GM23338 (cell line): ENCODE measurements around the gene CALM1. TPM values are rescaled to one million over a fixed set of nuclear protein-coding genes. Genes with fewer than 3 reads are reported as not detected.

ENCODE experiments used
- ATAC-seq: fragments of 200-7000 bp; cut with Tn5 transposase; 3 replicates; pipeline ENCODE4 v1.9.1; 2020
- DNase-seq: peaks from one replicate; pipeline ENCODE4 v3.0.0-alpha.2; 2015; ENCODE audit warnings: low spot score
- H2AFZ ChIP-seq: fragments of 200-600 bp; sonication (generic); 2 replicates; pipeline ENCODE4 v1.8.0; 2016; ENCODE audit warnings: antibody characterized with exemption, mild to moderate bottlenecking, moderate library complexity
- H3F3A ChIP-seq: fragments of 200-600 bp; sonication (generic); replicated peaks from 2 replicates; pipeline ENCODE4 v1.8.0; 2017; ENCODE audit warnings: antibody characterized with exemption, mixed run types, low read depth
- H3K27ac ChIP-seq: fragments of 200-600 bp; sonication (generic); 2 replicates; pipeline ENCODE4 v1.6.1; 2016; ENCODE audit warnings: low read depth
- H3K27me3 ChIP-seq: fragments of 200-600 bp; sonication (generic); 2 replicates; pipeline ENCODE4 v1.8.0; 2016; ENCODE audit warnings: mild to moderate bottlenecking, mixed run types, moderate library complexity; ENCODE audit not compliant: insufficient read depth
- H3K36me3 ChIP-seq: fragments of 200-600 bp; sonication (generic); 2 replicates; pipeline ENCODE4 v1.8.0; 2016; ENCODE audit warnings: mild to moderate bottlenecking; ENCODE audit not compliant: insufficient read depth
- H3K4me1 ChIP-seq: fragments of 200-600 bp; sonication (generic); 2 replicates; pipeline ENCODE4 v1.8.0; 2016; ENCODE audit warnings: mild to moderate bottlenecking, moderate library complexity; ENCODE audit not compliant: insufficient read depth
- H3K4me2 ChIP-seq: fragments of 200-600 bp; sonication (generic); 2 replicates; pipeline ENCODE4 v1.7.1; 2017; ENCODE audit warnings: mixed run types
- H3K4me3 ChIP-seq: fragments of 200-600 bp; sonication (generic); 2 replicates; pipeline ENCODE4 v1.6.1; 2016; ENCODE audit warnings: mixed run types
- H3K79me2 ChIP-seq: fragments of 200-600 bp; sonication (generic); replicated peaks from 2 replicates; pipeline ENCODE4 v1.8.0; 2017; ENCODE audit warnings: mild to moderate bottlenecking; ENCODE audit not compliant: insufficient read depth
- H3K9me2 ChIP-seq: fragments of 200-600 bp; sonication (generic); 2 replicates; pipeline ENCODE4 v1.8.0; 2017; ENCODE audit not compliant: insufficient read depth
- H4K20me1 ChIP-seq: fragments of 200-600 bp; sonication (generic); replicated peaks from 2 replicates; pipeline ENCODE4 v1.8.0; 2017; ENCODE audit warnings: mild to moderate bottlenecking; ENCODE audit not compliant: insufficient read depth
- H3K27ac Mint-ChIP-seq: 2 replicates; pipeline ENCODE4 v1.8.0; 2020; ENCODE audit warnings: inconsistent platforms, mild to moderate bottlenecking, moderate library complexity, mixed read lengths
- H3K27me3 Mint-ChIP-seq: 3 replicates; pipeline ENCODE4 v1.8.0; 2022; ENCODE audit warnings: low read depth, mild to moderate bottlenecking, moderate library complexity, mixed read lengths, inconsistent platforms; ENCODE audit not compliant: insufficient read depth, poor library complexity
- H3K36me3 Mint-ChIP-seq: 3 replicates; pipeline ENCODE4 v1.8.0; 2021; ENCODE audit warnings: low read depth, mild to moderate bottlenecking, inconsistent platforms, moderate library complexity, mixed read lengths
- H3K4me1 Mint-ChIP-seq: 3 replicates; pipeline ENCODE4 v1.8.0; 2020; ENCODE audit warnings: mild to moderate bottlenecking, inconsistent platforms, mixed read lengths
- H3K4me3 Mint-ChIP-seq: 3 replicates; pipeline ENCODE4 v1.8.0; 2021; ENCODE audit warnings: moderate library complexity, mild to moderate bottlenecking, inconsistent platforms, mixed read lengths
- H3K9me3 Mint-ChIP-seq: 3 replicates; pipeline ENCODE4 v1.8.0; 2020; ENCODE audit warnings: moderate library complexity, mild to moderate bottlenecking, inconsistent platforms, mixed read lengths
- CREB1 ChIP-seq: fragments of 250-450 bp; sonication (Bioruptor Pico); IDR thresholded peaks from 2 replicates; pipeline ENCODE4 v1.5.0; 2020; ENCODE audit warnings: low read depth, mild to moderate bottlenecking, moderate library complexity
- EZH2 ChIP-seq: fragments of 200-600 bp; sonication (generic); IDR thresholded peaks from one replicate; pipeline ENCODE4 v1.8.0; 2017; ENCODE audit warnings: antibody characterized with exemption, mild to moderate bottlenecking, low read depth; ENCODE audit not compliant: unreplicated experiment
- EZH2phosphoT487 ChIP-seq: fragments of 200-600 bp; sonication (generic); IDR thresholded peaks from one replicate; pipeline ENCODE4 v1.8.1; 2018; ENCODE audit warnings: antibody characterized with exemption; ENCODE audit not compliant: unreplicated experiment
- JUNB ChIP-seq: IDR thresholded peaks from one replicate; pipeline ENCODE4 v1.6.1; 2016; ENCODE audit warnings: antibody characterized with exemption; ENCODE audit not compliant: unreplicated experiment
- NANOG ChIP-seq: IDR thresholded peaks from 2 replicates; pipeline ENCODE4 v1.6.1; 2016; ENCODE audit warnings: antibody characterized with exemption, borderline replicate concordance
- POLR2AphosphoS5 ChIP-seq: IDR thresholded peaks from 2 replicates; pipeline ENCODE4 v1.6.1; 2016; ENCODE audit warnings: antibody characterized with exemption, low read depth
- STAT1 ChIP-seq: IDR thresholded peaks from one replicate; pipeline ENCODE4 v1.6.1; 2016; ENCODE audit warnings: antibody characterized with exemption; ENCODE audit not compliant: unreplicated experiment
- ZNF114 ChIP-seq: fragments of 250-450 bp; sonication (Bioruptor Pico); IDR thresholded peaks from 2 replicates; pipeline ENCODE4 v1.5.0; 2020; ENCODE audit warnings: mild to moderate bottlenecking, moderate library complexity
- ZNF331 ChIP-seq: fragments of 250-450 bp; sonication (Bioruptor Pico); IDR thresholded peaks from 2 replicates; pipeline ENCODE4 v1.5.0; 2020; ENCODE audit warnings: low read depth, mild to moderate bottlenecking, moderate library complexity
- polyA plus RNA-seq: library from polyadenylated mRNA; unstranded; fragments of >200 nt; fragmentation: Nextera tagmentation; extraction: Ambion mirVana; gene quantifications from 2 replicates; pipeline ENCODE4 v1.2.1, GENCODE V29; 2016
- total RNA-seq: library from RNA; depleted of rRNA; stranded (reverse); fragments of >200 nt; shearing (Covaris generic); gene quantifications from 2 replicates; pipeline ENCODE4 v1.2.3, GENCODE V29; 2014
- TF ChIP-seq, protein P1 (sequence below), 2 experiments: fragments of 200-600 bp in 1 of 2; sonication (generic) in 1 of 2; conservative IDR thresholded peaks; 2 replicates each; pipeline versions ENCODE4 v1.5.1 to v1.6.1; 2016 to 2017; ENCODE audit warnings: antibody characterized with exemption in 2 of 2, low read depth in 2 of 2, mild to moderate bottlenecking in 2 of 2, moderate library complexity in 1 of 2
- TF ChIP-seq, protein P2 (sequence below): fragments of 250-450 bp; sonication (Bioruptor Pico); IDR thresholded peaks from 2 replicates; pipeline ENCODE4 v1.5.0; 2020; ENCODE audit warnings: mild to moderate bottlenecking, moderate library complexity
- TF ChIP-seq, protein P3 (sequence below): IDR thresholded peaks from one replicate; pipeline ENCODE4 v1.6.1; 2018; ENCODE audit warnings: antibody characterized with exemption; ENCODE audit not compliant: unreplicated experiment
- TF ChIP-seq, protein P4 (sequence below): IDR thresholded peaks from 2 replicates; pipeline ENCODE4 v1.6.1; 2016; ENCODE audit warnings: antibody characterized with exemption

Gene CALM1
- total and polyA plus RNA-seq, 2 experiments from 2014 or later: 308 to 2,024 TPM

DNA sequence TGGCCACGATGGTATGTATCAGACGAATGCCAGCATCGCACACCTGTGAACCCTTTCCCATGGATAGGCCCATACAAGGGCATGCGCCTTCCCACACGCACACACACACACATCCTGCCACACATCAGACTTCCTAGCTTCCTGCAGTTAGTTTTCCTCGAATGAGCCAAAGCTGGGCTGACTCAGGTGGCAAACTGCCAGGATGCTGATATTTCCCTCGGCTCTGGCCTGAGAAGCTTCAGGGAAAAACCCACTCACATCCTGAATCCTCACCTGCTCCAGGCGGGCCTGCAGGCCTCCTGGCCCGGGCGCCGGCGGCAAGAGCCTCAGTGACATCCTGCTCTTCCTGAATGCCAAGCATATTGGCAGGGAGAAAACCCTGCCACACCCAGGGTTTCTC, 22.4 kb downstream of the CALM1 start (continued):
- TF ChIP-seq, protein P1, sequence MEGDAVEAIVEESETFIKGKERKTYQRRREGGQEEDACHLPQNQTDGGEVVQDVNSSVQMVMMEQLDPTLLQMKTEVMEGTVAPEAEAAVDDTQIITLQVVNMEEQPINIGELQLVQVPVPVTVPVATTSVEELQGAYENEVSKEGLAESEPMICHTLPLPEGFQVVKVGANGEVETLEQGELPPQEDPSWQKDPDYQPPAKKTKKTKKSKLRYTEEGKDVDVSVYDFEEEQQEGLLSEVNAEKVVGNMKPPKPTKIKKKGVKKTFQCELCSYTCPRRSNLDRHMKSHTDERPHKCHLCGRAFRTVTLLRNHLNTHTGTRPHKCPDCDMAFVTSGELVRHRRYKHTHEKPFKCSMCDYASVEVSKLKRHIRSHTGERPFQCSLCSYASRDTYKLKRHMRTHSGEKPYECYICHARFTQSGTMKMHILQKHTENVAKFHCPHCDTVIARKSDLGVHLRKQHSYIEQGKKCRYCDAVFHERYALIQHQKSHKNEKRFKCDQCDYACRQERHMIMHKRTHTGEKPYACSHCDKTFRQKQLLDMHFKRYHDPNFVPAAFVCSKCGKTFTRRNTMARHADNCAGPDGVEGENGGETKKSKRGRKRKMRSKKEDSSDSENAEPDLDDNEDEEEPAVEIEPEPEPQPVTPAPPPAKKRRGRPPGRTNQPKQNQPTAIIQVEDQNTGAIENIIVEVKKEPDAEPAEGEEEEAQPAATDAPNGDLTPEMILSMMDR (conservative IDR thresholded peaks at IDR 0.05; ENCODE audit: low read depth in 2 of 2): no peak
- TF ChIP-seq JUNB: no peak

DNA sequence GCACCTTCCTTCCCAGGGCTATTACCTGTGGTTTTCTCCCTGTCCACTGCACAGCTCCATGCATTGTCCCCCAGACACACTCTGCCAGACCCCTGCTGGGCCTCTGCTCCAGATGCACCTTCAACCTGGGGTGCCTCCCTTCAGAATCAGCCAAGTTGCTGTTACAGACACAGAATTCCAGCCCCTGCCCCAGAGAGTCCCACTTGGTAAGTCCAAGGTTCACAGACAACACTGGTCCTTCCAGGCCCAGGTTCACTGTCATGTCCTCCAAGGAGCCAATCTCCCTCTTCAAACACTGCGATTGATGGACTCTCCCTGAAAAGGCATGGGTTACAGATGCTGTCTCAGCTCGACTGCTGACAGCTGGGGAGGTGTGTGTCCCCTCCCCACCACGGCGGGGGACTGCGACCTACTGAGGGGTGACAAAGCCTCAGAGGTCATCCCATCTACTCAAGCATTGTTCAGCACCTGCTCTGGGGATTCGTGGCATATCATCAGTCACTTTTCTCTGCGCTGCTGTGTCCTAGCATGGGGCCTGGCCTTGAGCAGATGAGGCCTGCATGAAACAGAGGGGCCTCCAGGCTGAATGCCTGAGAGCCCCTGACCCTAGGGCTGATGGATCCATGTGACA, 24.3 kb downstream of the CALM1 start:
- Mint-ChIP-seq H3K4me3 (no peak overlapping the region), H3K27ac (no peak overlapping the region), H3K36me3 (no peaks in the 10 kb centered on the region; the same call in 2 of the 3 replicates), H3K9me3 (peaks cover 3% of the 10 kb centered on the region; the same call in 2 of the 3 replicates), H3K27me3 (peaks cover 11% of the 10 kb centered on the region), H3K4me1 (peaks cover 18% of the 10 kb centered on the region)
- Histone ChIP-seq H3K4me1 (peaks cover 16% of the 10 kb centered on the region), H3K9me2 (no peaks in the 10 kb centered on the region), H3K27ac (no peak overlapping the region), H3K27me3 (no peaks in the 10 kb centered on the region), H2AFZ (no peak overlapping the region), H3F3A (no peaks in the 10 kb centered on the region), H3K4me3 (no peak overlapping the region), H3K36me3 (no peaks in the 10 kb centered on the region), H3K4me2 (no peak overlapping the region), H4K20me1 (no peaks in the 10 kb centered on the region), H3K79me2 (no peaks in the 10 kb centered on the region)
- no peak for ATAC-seq
- DNase-seq: no peak
- TF ChIP-seq, protein P2, sequence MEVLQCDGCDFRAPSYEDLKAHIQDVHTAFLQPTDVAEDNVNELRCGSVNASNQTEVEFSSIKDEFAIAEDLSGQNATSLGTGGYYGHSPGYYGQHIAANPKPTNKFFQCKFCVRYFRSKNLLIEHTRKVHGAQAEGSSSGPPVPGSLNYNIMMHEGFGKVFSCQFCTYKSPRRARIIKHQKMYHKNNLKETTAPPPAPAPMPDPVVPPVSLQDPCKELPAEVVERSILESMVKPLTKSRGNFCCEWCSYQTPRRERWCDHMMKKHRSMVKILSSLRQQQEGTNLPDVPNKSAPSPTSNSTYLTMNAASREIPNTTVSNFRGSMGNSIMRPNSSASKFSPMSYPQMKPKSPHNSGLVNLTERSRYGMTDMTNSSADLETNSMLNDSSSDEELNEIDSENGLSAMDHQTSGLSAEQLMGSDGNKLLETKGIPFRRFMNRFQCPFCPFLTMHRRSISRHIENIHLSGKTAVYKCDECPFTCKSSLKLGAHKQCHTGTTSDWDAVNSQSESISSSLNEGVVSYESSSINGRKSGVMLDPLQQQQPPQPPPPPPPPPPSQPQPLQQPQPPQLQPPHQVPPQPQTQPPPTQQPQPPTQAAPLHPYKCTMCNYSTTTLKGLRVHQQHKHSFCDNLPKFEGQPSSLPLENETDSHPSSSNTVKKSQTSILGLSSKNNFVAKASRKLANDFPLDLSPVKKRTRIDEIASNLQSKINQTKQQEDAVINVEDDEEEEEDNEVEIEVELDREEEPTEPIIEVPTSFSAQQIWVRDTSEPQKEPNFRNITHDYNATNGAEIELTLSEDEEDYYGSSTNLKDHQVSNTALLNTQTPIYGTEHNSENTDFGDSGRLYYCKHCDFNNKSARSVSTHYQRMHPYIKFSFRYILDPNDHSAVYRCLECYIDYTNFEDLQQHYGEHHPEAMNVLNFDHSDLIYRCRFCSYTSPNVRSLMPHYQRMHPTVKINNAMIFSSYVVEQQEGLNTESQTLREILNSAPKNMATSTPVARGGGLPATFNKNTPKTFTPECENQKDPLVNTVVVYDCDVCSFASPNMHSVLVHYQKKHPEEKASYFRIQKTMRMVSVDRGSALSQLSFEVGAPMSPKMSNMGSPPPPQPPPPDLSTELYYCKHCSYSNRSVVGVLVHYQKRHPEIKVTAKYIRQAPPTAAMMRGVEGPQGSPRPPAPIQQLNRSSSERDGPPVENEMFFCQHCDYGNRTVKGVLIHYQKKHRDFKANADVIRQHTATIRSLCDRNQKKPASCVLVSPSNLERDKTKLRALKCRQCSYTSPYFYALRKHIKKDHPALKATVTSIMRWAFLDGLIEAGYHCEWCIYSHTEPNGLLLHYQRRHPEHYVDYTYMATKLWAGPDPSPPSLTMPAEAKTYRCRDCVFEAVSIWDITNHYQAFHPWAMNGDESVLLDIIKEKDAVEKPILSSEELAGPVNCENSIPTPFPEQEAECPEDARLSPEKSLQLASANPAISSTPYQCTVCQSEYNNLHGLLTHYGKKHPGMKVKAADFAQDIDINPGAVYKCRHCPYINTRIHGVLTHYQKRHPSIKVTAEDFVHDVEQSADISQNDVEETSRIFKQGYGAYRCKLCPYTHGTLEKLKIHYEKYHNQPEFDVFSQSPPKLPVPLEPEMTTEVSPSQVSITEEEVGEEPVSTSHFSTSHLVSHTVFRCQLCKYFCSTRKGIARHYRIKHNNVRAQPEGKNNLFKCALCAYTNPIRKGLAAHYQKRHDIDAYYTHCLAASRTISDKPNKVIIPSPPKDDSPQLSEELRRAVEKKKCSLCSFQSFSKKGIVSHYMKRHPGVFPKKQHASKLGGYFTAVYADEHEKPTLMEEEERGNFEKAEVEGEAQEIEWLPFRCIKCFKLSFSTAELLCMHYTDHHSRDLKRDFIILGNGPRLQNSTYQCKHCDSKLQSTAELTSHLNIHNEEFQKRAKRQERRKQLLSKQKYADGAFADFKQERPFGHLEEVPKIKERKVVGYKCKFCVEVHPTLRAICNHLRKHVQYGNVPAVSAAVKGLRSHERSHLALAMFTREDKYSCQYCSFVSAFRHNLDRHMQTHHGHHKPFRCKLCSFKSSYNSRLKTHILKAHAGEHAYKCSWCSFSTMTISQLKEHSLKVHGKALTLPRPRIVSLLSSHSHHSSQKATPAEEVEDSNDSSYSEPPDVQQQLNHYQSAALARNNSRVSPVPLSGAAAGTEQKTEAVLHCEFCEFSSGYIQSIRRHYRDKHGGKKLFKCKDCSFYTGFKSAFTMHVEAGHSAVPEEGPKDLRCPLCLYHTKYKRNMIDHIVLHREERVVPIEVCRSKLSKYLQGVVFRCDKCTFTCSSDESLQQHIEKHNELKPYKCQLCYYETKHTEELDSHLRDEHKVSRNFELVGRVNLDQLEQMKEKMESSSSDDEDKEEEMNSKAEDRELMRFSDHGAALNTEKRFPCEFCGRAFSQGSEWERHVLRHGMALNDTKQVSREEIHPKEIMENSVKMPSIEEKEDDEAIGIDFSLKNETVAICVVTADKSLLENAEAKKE: no peak
- TF ChIP-seq CREB1 (CRISPR knock-in tag) (no peak), JUNB (no peak), EZH2phosphoT487 (no peak), ZNF331 (CRISPR knock-in tag) (no peak), POLR2AphosphoS5 (no peak), NANOG (no peak), ZNF114 (CRISPR knock-in tag) (no peak), STAT1 (no peak), EZH2 (no peak)
- TF ChIP-seq, protein P3, sequence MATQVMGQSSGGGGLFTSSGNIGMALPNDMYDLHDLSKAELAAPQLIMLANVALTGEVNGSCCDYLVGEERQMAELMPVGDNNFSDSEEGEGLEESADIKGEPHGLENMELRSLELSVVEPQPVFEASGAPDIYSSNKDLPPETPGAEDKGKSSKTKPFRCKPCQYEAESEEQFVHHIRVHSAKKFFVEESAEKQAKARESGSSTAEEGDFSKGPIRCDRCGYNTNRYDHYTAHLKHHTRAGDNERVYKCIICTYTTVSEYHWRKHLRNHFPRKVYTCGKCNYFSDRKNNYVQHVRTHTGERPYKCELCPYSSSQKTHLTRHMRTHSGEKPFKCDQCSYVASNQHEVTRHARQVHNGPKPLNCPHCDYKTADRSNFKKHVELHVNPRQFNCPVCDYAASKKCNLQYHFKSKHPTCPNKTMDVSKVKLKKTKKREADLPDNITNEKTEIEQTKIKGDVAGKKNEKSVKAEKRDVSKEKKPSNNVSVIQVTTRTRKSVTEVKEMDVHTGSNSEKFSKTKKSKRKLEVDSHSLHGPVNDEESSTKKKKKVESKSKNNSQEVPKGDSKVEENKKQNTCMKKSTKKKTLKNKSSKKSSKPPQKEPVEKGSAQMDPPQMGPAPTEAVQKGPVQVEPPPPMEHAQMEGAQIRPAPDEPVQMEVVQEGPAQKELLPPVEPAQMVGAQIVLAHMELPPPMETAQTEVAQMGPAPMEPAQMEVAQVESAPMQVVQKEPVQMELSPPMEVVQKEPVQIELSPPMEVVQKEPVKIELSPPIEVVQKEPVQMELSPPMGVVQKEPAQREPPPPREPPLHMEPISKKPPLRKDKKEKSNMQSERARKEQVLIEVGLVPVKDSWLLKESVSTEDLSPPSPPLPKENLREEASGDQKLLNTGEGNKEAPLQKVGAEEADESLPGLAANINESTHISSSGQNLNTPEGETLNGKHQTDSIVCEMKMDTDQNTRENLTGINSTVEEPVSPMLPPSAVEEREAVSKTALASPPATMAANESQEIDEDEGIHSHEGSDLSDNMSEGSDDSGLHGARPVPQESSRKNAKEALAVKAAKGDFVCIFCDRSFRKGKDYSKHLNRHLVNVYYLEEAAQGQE: no peak
- TF ChIP-seq, protein P4, sequence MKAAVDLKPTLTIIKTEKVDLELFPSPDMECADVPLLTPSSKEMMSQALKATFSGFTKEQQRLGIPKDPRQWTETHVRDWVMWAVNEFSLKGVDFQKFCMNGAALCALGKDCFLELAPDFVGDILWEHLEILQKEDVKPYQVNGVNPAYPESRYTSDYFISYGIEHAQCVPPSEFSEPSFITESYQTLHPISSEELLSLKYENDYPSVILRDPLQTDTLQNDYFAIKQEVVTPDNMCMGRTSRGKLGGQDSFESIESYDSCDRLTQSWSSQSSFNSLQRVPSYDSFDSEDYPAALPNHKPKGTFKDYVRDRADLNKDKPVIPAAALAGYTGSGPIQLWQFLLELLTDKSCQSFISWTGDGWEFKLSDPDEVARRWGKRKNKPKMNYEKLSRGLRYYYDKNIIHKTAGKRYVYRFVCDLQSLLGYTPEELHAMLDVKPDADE: no peak
